ENCODE results near the gene A4GALT.

Gene A4GALT

DNA sequence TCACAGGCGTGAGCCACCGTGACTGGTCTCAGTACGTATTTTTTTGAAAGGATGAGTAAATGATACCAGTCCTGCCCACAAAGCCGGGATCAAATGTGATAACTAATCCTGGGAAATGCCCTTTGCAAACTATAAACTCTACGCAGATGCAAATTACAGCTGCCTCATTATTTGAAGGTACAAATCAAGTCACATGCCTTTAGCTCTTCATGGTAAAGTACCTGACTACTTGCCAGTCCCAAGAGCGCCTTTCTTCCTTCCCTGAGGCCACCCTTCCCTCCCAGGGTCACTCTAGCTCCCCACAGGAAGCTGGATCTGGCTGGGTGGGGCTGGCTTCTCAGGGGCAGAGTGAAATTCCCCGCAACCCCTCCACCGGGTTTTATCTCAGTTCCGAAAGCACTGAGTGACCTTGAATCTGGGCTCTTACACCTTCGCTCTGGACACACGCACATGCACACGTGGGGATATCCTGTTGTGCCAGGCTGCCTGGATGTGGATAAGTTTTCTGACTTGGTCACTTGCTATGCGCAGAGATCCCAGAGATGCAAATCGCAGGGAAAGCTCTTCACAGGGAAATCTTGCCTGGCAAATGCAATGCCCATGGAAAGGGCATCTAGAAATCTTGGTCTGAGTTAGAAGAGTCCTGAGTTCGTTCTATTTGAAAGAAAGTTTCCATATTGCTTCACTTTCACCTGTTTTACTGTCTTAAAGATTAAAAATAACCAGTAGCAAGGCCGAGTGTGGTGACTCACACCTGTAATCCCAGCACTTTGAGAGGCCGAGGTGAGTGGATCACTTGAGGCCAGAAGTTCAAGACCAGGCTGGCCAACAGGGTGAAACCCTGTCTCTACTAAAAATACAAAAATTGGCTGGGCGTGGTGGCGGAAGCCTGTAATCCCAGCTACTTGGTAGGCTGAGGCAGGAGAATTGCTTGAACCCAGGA is 8.5 kb downstream of the A4GALT start:
- H3K79me2 ChIP-seq (ENCODE audit: insufficient read depth, low read length), result peaks cover 59% of the 10 kb centered on the region
- H3K27ac ChIP-seq (ENCODE audit: low read depth, low read length), result peak overlapping the region; percentile 55
- H3F3A ChIP-seq (ENCODE audit: insufficient read depth), result peaks cover 12% of the 10 kb centered on the region
- H3K36me3 ChIP-seq (ENCODE audit: low read length), result peaks cover 14% of the 10 kb centered on the region
- no peak overlapping the region for H3K4me3 ChIP-seq (ENCODE audit: insufficient read depth, low read length, poor library complexity, severe bottlenecking)
- H3K9me3 ChIP-seq (ENCODE audit: insufficient read depth, low read length), result peaks cover 14% of the 10 kb centered on the region; the same call in 1 of the 2 replicates
- no peak overlapping the region for H3K9ac ChIP-seq (ENCODE audit: low read length)
- no peak overlapping the region for H2AFZ ChIP-seq (ENCODE audit: low read depth, low read length, severe bottlenecking)
- no peaks in the 10 kb centered on the region for H3K9me2 ChIP-seq (replicated peaks; ENCODE audit: insufficient read depth, low read length)
- H3K27me3 ChIP-seq (ENCODE audit: low read length), result no peaks in the 10 kb centered on the region
- no peak overlapping the region for H3K4me2 ChIP-seq (ENCODE audit: low read depth, low read length, poor library complexity, severe bottlenecking)
- TF ChIP-seq, protein P1, sequence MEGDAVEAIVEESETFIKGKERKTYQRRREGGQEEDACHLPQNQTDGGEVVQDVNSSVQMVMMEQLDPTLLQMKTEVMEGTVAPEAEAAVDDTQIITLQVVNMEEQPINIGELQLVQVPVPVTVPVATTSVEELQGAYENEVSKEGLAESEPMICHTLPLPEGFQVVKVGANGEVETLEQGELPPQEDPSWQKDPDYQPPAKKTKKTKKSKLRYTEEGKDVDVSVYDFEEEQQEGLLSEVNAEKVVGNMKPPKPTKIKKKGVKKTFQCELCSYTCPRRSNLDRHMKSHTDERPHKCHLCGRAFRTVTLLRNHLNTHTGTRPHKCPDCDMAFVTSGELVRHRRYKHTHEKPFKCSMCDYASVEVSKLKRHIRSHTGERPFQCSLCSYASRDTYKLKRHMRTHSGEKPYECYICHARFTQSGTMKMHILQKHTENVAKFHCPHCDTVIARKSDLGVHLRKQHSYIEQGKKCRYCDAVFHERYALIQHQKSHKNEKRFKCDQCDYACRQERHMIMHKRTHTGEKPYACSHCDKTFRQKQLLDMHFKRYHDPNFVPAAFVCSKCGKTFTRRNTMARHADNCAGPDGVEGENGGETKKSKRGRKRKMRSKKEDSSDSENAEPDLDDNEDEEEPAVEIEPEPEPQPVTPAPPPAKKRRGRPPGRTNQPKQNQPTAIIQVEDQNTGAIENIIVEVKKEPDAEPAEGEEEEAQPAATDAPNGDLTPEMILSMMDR (IDR thresholded peaks at IDR 0.05; ENCODE audit: insufficient read depth, low read length, poor library complexity, severe bottlenecking), result no peak
- TF ChIP-seq EZH2phosphoT487 (conservative IDR thresholded peaks at IDR 0.05; ENCODE audit: low read length), result no peak
- no peaks in the 10 kb centered on the region for H4K20me1 ChIP-seq (ENCODE audit: low read depth, low read length)

DNA sequence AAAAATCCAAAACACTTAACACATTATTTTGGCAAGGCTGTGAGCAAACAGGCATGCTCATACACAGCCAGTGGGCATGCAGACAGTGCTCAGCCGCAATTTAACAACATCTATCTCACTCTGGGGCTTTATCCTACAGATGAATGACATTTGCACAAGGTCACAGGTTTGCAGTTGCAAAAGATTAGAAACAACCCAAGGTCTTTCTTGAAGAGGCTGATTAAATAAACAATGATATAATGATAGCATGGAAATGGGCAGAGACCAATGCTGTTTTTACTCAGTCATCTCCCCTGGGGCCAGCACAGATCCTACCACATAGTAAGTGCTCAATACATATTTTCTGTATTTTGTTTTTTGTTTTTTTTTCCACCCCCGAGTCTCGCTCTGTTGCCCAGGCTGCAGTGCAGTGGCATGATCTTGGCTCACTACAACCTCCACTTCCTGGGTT is 9.4 kb downstream of the A4GALT start:
- TF ChIP-seq, protein P1 (IDR thresholded peaks at IDR 0.05; ENCODE audit: insufficient read depth, low read length, poor library complexity, severe bottlenecking), result no peak
- TF ChIP-seq EZH2phosphoT487 (conservative IDR thresholded peaks at IDR 0.05; ENCODE audit: low read length), result no peak
- H3F3A ChIP-seq (ENCODE audit: insufficient read depth), result peaks cover 5% of the 10 kb centered on the region
- H3K9me3 ChIP-seq (ENCODE audit: insufficient read depth, low read length), result peaks cover 14% of the 10 kb centered on the region; the same call in 1 of the 2 replicates
- no peaks in the 10 kb centered on the region for H3K27me3 ChIP-seq (ENCODE audit: low read length)
- H3K9ac ChIP-seq (ENCODE audit: low read length), result no peak overlapping the region
- no peaks in the 10 kb centered on the region for H4K20me1 ChIP-seq (ENCODE audit: low read depth, low read length)
- H3K9me2 ChIP-seq (replicated peaks; ENCODE audit: insufficient read depth, low read length), result no peaks in the 10 kb centered on the region
- H2AFZ ChIP-seq (ENCODE audit: low read depth, low read length, severe bottlenecking), result no peak overlapping the region
- H3K27ac ChIP-seq (ENCODE audit: low read depth, low read length), result peak overlapping the region; percentile 55
- peaks cover 14% of the 10 kb centered on the region for H3K36me3 ChIP-seq (ENCODE audit: low read length)
- peak overlapping the region; percentile 5 for H3K4me2 ChIP-seq (ENCODE audit: low read depth, low read length, poor library complexity, severe bottlenecking)
- no peak overlapping the region for H3K4me3 ChIP-seq (ENCODE audit: insufficient read depth, low read length, poor library complexity, severe bottlenecking)
- peaks cover 67% of the 10 kb centered on the region for H3K79me2 ChIP-seq (ENCODE audit: insufficient read depth, low read length)

DNA sequence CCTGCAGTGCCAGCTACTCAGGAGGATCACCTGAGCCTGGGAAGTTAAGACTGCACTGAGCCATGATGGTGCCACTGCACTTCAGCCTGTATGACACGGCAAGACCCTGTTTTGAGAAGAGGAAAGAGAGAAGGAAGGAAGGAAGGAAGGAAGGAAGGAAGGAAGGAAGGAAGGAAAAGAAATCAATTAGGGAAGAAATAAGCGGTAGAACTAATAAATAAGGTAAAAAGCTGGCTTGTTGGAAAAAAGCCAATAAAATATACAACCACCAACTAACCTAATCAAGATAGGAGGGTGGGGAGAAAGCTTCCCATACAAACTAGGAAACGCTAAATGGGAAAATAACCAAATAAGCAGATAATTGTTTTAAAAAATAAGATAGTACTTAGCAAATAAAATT is 12.3 kb downstream of the A4GALT start:
- no peak overlapping the region for H3K4me2 ChIP-seq (ENCODE audit: low read depth, low read length, poor library complexity, severe bottlenecking)
- H3K9ac ChIP-seq (ENCODE audit: low read length), result no peak overlapping the region
- H3K9me2 ChIP-seq (replicated peaks; ENCODE audit: insufficient read depth, low read length), result no peaks in the 10 kb centered on the region
- TF ChIP-seq, protein P1 (IDR thresholded peaks at IDR 0.05; ENCODE audit: insufficient read depth, low read length, poor library complexity, severe bottlenecking), result no peak
- no peak for TF ChIP-seq EZH2phosphoT487 (conservative IDR thresholded peaks at IDR 0.05; ENCODE audit: low read length)
- H3F3A ChIP-seq (ENCODE audit: insufficient read depth), result 0 out of 2 replicates have a peak, but pooled peaks cover 3% of the 10 kb centered on the region
- H3K36me3 ChIP-seq (ENCODE audit: low read length), result peaks cover 14% of the 10 kb centered on the region
- peaks cover 73% of the 10 kb centered on the region for H3K79me2 ChIP-seq (ENCODE audit: insufficient read depth, low read length)
- peaks cover 14% of the 10 kb centered on the region; the same call in 1 of the 2 replicates for H3K9me3 ChIP-seq (ENCODE audit: insufficient read depth, low read length)
- H2AFZ ChIP-seq (ENCODE audit: low read depth, low read length, severe bottlenecking), result no peak overlapping the region
- H3K4me3 ChIP-seq (ENCODE audit: insufficient read depth, low read length, poor library complexity, severe bottlenecking), result no peak overlapping the region
- no peaks in the 10 kb centered on the region for H4K20me1 ChIP-seq (ENCODE audit: low read depth, low read length)
- no peak overlapping the region for H3K27ac ChIP-seq (ENCODE audit: low read depth, low read length)
- no peaks in the 10 kb centered on the region for H3K27me3 ChIP-seq (ENCODE audit: low read length)
